NCI-H128 (cell line): ENCODE measurements around the gene DEGS2.
A peak's percentile ranks its signal among the peaks of the same experiment; 100 is the strongest.

ENCODE experiments used
- DNase-seq: peaks from one replicate; lab custom pipeline; 2025; ENCODE audit not compliant: unreplicated experiment; lab: John Stamatoyannopoulos, UW

DEGS2 gene

GRCh38 chr14:100149851-100150611 is 9.4 kb downstream of the DEGS2 start:
- no peak for DNase-seq

DNA sequence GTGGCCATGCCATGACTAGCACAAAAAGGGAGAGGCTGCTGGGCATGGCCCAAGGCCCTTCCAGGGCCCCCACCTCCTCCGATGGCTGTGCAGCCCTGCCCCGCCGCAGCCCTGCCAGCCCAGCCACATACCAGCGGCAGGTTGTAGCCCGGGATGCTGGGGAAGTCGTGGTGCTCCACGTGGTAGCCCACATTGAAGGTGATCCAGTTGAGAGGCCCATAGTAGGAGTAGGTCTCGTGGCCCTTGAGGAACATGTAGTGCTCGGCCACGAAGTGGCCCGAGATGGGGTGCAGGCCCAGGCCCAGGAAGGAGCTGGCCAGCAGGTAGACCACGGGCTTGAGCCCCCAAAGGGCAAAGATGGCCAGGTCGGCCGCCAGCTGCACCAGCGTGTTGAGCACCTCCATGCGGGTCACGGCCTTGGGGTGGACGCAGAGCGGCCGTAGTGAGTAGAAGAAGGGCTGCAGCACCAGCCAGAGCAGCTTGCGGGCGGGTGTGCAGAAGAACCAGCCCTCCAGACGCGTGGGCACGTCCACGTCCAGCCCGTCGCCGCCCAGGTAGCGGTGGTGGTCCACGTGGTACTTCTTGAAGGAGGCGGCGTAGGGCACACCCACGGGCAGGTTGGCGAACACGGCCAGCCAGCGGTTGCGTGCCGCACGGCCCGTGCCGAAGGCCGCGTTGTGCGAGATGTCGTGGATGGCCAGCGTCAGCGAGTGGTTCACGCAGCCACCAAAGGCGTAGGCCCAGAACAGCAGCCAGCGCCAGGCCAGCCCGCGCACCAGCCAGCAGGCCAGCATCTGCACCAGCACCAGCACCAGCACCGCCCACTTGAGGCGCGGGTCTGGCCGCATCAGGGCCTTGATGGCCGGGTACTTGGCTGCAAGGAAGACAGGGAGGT is 10.4 kb downstream of the DEGS2 start:
- DNase-seq, result no peak

DNA sequence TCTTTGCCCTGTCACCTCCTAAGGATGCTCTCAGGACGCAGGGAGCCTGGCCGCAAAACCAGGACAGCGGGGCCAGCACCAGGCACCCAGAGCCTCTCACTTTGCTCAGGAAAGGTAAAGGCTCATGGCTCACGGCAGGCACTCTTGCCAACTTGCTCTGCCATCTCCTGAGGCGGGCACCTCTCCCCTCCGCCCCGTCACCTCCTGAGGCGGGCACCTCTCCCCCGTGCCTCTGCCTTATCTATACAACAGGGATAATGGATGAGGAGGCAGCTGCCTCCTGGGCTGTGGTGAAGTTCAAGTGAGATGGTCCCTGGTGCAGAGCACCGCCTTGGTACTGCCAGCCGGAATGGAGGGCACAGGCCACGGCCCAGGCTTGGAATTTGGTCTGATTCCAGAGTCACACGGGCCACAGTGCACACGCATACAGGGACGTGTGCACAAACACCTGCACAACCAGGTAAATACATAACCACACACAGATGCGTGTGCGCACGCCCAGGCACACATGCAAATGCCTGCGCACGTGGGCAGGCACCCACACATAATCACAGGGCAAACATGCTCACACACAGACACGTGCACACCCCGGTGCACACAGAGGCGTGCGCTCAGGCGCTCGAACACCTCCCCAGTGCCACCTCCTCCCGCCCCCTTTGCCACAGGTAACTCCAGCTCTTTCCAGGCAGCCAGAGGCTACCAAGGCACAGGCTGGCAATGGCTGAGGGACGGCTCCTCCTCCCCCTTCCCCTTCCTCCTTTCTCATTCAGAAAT is 11.6 kb downstream of the DEGS2 start:
- no peak for DNase-seq

DNA sequence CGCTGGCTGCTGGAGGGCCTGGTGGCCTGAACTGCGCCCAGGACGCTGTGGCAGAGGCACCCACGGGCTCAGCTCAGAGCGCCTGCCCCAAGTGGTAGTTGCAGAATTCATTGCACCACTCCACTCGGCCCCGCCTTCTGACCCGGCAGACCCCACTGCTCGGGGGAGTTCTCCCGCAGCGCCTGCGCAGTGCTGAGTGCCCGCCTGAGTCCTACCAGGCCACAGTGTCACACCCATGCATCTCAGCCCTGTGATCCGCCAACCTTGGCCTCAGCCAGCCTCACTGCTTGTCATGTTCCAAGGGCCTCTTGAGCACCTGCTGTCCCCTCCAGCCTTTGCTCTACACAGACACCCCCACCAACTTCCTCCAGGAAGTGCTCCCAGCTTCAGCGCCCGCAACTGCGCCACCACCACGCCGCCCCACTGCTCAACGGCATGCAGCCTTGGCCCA is 12.2 kb downstream of the DEGS2 start:
- no peak for DNase-seq

- DNase-seq, result no peak
Observed at GRCh38 chr14:100146531-100147091, 12.8 kb downstream of the DEGS2 start.

GRCh38 chr14:100145682-100146464 is 13.6 kb downstream of the DEGS2 start:
- no peak for DNase-seq

DNA sequence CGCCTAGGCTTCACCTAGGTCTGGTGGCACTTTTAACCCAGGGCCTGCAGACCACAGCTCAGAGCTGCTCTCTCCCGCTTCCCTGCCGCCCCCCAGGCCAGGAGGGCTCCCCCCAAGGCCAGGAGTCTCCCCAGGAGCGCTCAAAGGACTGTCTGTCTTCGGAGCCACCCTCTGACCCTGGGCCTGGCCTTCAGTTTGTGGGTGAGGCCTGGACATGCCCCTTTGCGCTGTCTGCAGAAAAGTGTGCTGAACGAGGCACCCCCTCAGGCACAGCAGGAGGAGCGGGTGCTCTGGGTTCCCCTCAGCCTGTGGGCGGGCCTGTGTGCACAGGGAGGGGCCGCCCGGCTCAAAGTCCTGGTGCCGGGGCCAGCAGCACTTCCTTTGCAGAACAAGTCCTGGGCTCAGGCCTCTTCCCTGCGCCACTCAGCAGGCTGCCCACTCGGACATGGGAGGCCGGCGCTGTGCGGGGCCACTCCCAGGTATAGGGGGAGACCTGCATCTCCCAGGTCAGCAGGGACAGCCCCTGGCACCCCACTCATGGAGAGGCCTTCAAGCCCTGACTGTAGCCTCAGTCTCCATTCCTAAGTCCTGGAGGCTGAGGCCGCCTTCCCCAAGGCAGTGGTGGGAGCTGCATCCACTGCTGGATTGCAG is 14.3 kb downstream of the DEGS2 start:
- no peak for DNase-seq

DNA sequence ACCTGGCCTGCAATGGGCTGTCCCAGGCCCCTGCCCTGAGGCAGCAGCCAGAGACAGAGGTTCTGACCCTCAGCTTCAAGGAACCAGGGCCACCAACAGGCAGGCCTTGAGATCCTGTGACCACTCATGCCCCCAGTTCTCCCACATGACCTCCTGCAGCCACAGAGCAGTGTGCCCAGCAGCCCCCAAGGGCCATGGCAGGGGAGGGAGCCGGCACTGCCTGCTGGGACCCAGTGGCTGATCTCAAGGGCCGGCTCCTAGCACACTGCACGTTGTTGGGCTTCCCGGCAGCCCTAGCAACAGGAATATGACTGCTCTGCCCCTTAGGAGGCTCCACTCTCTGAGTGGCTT is 14.8 kb downstream of the DEGS2 start:
- no peak for DNase-seq

- no peak for DNase-seq
Observed at GRCh38 chr14:100143934-100144333, 15.5 kb downstream of the DEGS2 start.

GRCh38 chr14:100143523-100143922 is 15.9 kb downstream of the DEGS2 start:
- no peak for DNase-seq

DNA sequence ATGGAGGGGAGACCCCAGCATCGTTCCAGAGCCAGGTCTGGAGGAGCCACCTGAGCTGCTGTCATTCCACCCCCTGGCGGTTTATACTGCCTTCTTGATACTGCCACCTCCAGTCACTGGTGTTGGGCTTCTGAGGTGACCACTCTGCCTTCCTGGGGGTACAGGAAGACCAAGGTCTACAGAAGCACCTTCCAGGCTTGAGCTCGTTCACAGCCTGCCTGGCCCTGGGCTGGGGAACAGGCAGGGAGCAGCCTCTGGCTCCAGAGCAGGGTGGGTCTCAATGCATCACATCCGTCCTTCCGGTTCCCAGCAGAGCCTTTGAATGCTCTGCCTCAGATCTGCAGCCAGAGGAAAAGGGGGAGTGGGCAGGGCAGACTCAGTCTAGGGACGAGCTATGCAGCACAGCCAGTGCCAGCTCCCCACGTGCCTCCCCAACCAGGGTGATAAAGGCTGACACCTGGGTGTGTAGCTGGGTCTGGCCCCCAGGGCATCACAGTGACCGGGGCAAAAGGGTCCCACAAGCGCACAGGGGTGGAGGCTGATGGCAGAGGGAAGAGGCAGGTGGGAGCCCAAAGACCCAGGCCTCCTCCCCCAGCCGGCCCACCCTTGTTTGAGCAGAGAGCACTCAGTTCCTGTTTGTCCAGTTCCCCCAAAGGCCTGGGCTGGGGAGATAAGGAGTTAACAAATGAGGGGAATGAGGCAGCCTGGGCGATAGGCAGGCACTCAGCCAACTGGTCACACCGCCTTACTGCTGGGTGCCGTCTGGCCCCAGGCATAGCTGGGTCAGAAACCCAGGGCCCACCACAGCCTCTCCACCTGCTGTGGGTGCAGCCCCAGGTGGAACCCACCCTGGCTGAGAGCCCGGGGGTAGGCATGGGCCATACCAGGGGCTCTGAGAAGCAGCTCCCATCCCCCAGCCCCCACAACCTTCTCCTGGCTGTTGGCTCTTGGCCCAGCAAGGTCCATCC is 17.1 kb downstream of the DEGS2 start:
- DNase-seq, result no peak

DNA sequence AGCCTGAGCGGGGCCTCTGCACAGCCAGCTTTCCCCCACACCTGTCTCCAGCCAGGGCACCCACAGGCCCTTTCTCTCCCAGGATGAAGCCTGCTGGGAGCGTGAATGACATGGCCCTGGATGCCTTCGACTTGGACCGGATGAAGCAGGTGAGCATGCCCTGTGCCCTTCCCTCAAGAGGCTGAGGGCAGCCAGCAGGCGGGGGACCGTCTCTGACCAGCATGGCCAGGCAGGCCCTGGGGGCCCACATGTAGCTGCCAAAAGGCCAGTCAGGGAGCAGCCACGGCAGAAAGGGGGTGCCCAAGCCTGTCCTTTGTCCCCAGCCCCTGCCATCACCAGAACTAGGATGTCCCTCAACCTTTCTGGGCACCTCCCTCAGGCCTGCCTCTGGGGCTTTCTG is 18.3 kb downstream of the DEGS2 start:
- DNase-seq, result no peak

- DNase-seq, result peak; percentile 42
Observed at GRCh38 chr14:100140452-100141078, 18.9 kb downstream of the DEGS2 start.

DNA sequence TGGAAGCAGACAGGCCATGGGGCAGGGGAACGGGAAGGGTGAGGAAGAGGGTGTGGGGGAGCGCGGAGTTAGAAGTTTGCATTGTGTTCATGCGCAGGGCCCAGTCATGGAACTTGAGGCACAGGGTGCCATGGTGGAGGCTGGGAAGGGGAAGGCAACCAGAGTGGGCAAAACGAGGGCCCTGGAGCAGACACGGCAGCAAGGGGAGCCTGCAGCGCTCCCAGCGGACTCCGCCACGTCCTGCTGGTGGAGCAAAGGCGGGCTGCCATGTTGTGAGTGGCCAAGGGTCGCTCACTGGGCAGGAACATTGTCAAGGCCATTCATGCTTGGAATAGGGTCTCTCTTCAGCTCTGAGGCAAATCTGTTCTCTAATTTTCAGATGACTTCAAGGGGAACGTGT is 20.5 kb downstream of the DEGS2 start:
- DNase-seq, result no peak

- DNase-seq, result no peak
Observed at GRCh38 chr14:100138082-100138787, 21.2 kb downstream of the DEGS2 start.

DNA sequence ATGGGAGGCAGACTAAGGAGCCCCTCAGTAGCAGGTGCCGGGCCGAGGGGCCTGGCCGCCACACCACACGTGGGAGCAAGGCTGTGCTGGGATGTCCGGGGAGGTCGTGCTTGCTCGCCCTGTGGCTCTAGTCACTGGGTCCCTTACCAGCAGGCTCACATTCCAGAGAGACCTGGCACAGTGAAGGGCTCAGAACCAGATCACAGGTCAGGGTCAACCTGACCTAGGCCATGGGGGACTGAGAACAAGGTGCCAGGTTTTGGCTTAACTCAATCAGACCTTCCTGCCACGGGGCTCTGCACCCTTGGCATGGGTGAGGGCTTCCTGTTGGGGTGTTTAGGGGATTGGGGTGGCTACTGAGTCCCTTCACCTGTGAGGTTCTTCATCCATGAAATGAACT is 22.3 kb downstream of the DEGS2 start:
- no peak for DNase-seq

GRCh38 chr14:100135784-100136183 is 23.7 kb downstream of the DEGS2 start:
- no peak for DNase-seq

- no peak for DNase-seq
Observed at GRCh38 chr14:100135073-100135472, 24.4 kb downstream of the DEGS2 start.
